Breast epithelium (tissue), 4 donors: ENCODE measurements around the gene TMEM178A. TPM values are rescaled to one million over a fixed set of nuclear protein-coding genes. Genes with fewer than 3 reads are reported as not detected.

Experiments used
- DNase-seq, 2 donors: peaks; one replicate each; pipeline ENCODE4 v3.0.0-alpha.2; 2019; ENCODE audit warnings: low spot score in 2 of 2
- H3K27ac ChIP-seq, 2 donors: fragments of 200-600 bp; sonication (generic) in 1 of 2; one replicate each; pipeline ENCODE4 v1.5.1; 2016 to 2019; ENCODE audit warnings: mild to moderate bottlenecking in 1 of 2
- H3K27me3 ChIP-seq, 2 donors: fragments of 200-600 bp; sonication (generic) in 1 of 2; one replicate each; pipeline versions ENCODE4 v1.5.1 to v1.6.0; 2017 to 2019; ENCODE audit warnings: control low read depth in 1 of 2, mild to moderate bottlenecking in 1 of 2
- H3K36me3 ChIP-seq: fragments of 200-600 bp; one replicate; pipeline ENCODE4 v1.5.1; 2019
- H3K4me1 ChIP-seq, 2 donors: fragments of 200-600 bp; sonication (generic); one replicate each; pipeline ENCODE4 v1.5.1; 2016 to 2019; ENCODE audit warnings: control low read depth in 1 of 2
- H3K4me3 ChIP-seq, 3 donors: fragments of 200-600 bp; sonication (generic); 1 replicate in 2 of 3; 2 replicates in 1 of 3; pipeline ENCODE4 v1.5.1; 2016 to 2019; ENCODE audit warnings: mild to moderate bottlenecking in 3 of 3, moderate library complexity in 2 of 3
- H3K9me3 ChIP-seq, 2 donors: fragments of 200-600 bp; sonication (generic) in 1 of 2; one replicate each; pipeline ENCODE4 v1.5.1; 2016 to 2019; ENCODE audit warnings: control low read depth in 1 of 2
- CTCF ChIP-seq, 3 donors: fragments of 450-650 bp; IDR thresholded peaks; one replicate each; pipeline ENCODE4 v1.5.1; 2016 to 2017; ENCODE audit warnings: antibody characterized with exemption in 3 of 3, mild to moderate bottlenecking in 3 of 3, moderate library complexity in 3 of 3
- POLR2A ChIP-seq: fragments of 450-650 bp; IDR thresholded peaks from one replicate; pipeline ENCODE4 v1.6.1; 2016; ENCODE audit warnings: antibody characterized with exemption, mild to moderate bottlenecking, moderate library complexity
- POLR2AphosphoS5 ChIP-seq, 3 donors: sonication (generic); formaldehyde crosslinking; IDR thresholded peaks; one replicate each; pipeline ENCODE4 v1.6.1; 2017; ENCODE audit warnings: antibody characterized with exemption in 3 of 3
- intact Hi-C: fragments of 100-400 bp; cut with DNase I; formaldehyde crosslinking; loops from one replicate; pipeline ENCODE4 v1.15.1; 2023; ENCODE audit warnings: low total_unique reads
- total RNA-seq, 3 donors: library from RNA; depleted of rRNA; stranded (reverse); fragments of >200 nt; gene quantifications; one replicate each; pipeline ENCODE4 v1.1.0, GENCODE V29; 2016

TMEM178A gene
- total RNA-seq, 3 donors from 2014 or later: 1.9 to 9.4 (median 3.6) TPM

GRCh38 chr2:39638581-39638980 is 27.1 kb upstream of the TMEM178A start:
- TF ChIP-seq CTCF (IDR thresholded peaks at IDR 0.05) (no peak), POLR2AphosphoS5 (IDR thresholded peaks at IDR 0.05) (no peak), POLR2A (no peak)
- H3K27me3 ChIP-seq: no peaks in the 10 kb centered on the region
- no peaks in the 10 kb centered on the region for H3K9me3 ChIP-seq
- H3K27ac ChIP-seq: no peak overlapping the region
- no peak overlapping the region for H3K4me3 ChIP-seq
- DNase-seq: no peak
- H3K4me1 ChIP-seq: no peaks in the 10 kb centered on the region
- H3K36me3 ChIP-seq: no peaks in the 10 kb centered on the region
- intact Hi-C loops: no loop called here

GRCh38 chr2:39640107-39640506 is 25.6 kb upstream of the TMEM178A start:
- DNase-seq: no peak
- no peaks in the 10 kb centered on the region for H3K9me3 ChIP-seq
- TF ChIP-seq POLR2AphosphoS5 (IDR thresholded peaks at IDR 0.05): no peak
- TF ChIP-seq POLR2A: no peak
- TF ChIP-seq CTCF (IDR thresholded peaks at IDR 0.05): no peak
- no peak overlapping the region for H3K4me3 ChIP-seq
- no peaks in the 10 kb centered on the region for H3K4me1 ChIP-seq
- intact Hi-C loops: no loop called here
- no peaks in the 10 kb centered on the region for H3K36me3 ChIP-seq
- no peaks in the 10 kb centered on the region for H3K27me3 ChIP-seq
- no peak overlapping the region for H3K27ac ChIP-seq

GRCh38 chr2:39640681-39641080 is 25.0 kb upstream of the TMEM178A start:
- H3K27ac ChIP-seq: no peak overlapping the region
- no peak for DNase-seq
- H3K4me1 ChIP-seq: no peaks in the 10 kb centered on the region
- no peaks in the 10 kb centered on the region for H3K9me3 ChIP-seq
- H3K4me3 ChIP-seq: no peak overlapping the region
- no peaks in the 10 kb centered on the region for H3K36me3 ChIP-seq
- no peaks in the 10 kb centered on the region for H3K27me3 ChIP-seq
- intact Hi-C loops: no loop called here
- TF ChIP-seq POLR2AphosphoS5 (IDR thresholded peaks at IDR 0.05) (no peak), CTCF (IDR thresholded peaks at IDR 0.05) (no peak), POLR2A (no peak)

- Histone ChIP-seq H3K27ac (no peak overlapping the region), H3K27me3 (no peaks in the 10 kb centered on the region), H3K4me3 (no peak overlapping the region), H3K36me3 (no peaks in the 10 kb centered on the region), H3K9me3 (no peaks in the 10 kb centered on the region), H3K4me1 (no peaks in the 10 kb centered on the region)
- intact Hi-C loops: no loop called here
- TF ChIP-seq POLR2AphosphoS5 (IDR thresholded peaks at IDR 0.05): no peak
- TF ChIP-seq CTCF (IDR thresholded peaks at IDR 0.05): no peak
- no peak for TF ChIP-seq POLR2A
- DNase-seq: no peak
These were observed 24.1 kb upstream of the TMEM178A start for GRCh38 chr2:39641635-39642034.

- intact Hi-C loops: no loop called here
- Histone ChIP-seq H3K4me3 (no peak overlapping the region), H3K27ac (no peak overlapping the region), H3K9me3 (no peaks in the 10 kb centered on the region), H3K4me1 (no peaks in the 10 kb centered on the region), H3K27me3 (no peaks in the 10 kb centered on the region), H3K36me3 (no peaks in the 10 kb centered on the region)
- no peak for DNase-seq
- TF ChIP-seq POLR2AphosphoS5 (IDR thresholded peaks at IDR 0.05) (no peak), POLR2A (no peak), CTCF (IDR thresholded peaks at IDR 0.05) (no peak)
These were observed 23.5 kb upstream of the TMEM178A start for GRCh38 chr2:39642051-39642718.
